CD4-positive, alpha-beta T cell (primary cell): ENCODE results near the gene CYP2J2. TPM values are rescaled to one million over a fixed set of nuclear protein-coding genes. Genes with fewer than 3 reads are reported as not detected.

Experiments used
- ATAC-seq: fragments of 200-7000 bp; cut with Tn5 transposase; one replicate; pipeline ENCODE4 v1.10.0; 2022; ENCODE audit warnings: mild to moderate bottlenecking; ENCODE audit not compliant: poor library complexity
- CTCF ChIA-PET: fragments of 350-600 bp; sonication (Branson Sonifier 250); formaldehyde crosslinking; loops from one replicate; lab custom pipeline; 2021; ENCODE audit warnings: antibody characterized with exemption, inconsistent platforms; lab: Charles Lee
- POLR2A ChIA-PET: fragments of 350-600 bp; sonication (Branson Sonifier 250); formaldehyde crosslinking; loops from one replicate; lab custom pipeline; 2021; ENCODE audit warnings: antibody characterized with exemption, inconsistent platforms; lab: Charles Lee
- DNase-seq, 14 experiments: peaks; one replicate each; pipeline ENCODE4 v3.0.0-alpha.2; 2013 to 2020; ENCODE audit warnings: mixed read lengths in 2 of 14
- H3K27ac ChIP-seq, 2 donors: one replicate each; pipeline versions ENCODE4 v1.5.1 to v1.7.0; 2013; ENCODE audit warnings: low read length in 2 of 2, low read depth in 1 of 2, mild to moderate bottlenecking in 1 of 2
- H3K27me3 ChIP-seq, 2 experiments: 1 replicate in 1 of 2; 2 replicates in 1 of 2; pipeline versions ENCODE4 v1.6.1 to v1.7.0; 2013; ENCODE audit warnings: low read length in 2 of 2, control low read depth in 1 of 2, mild to moderate bottlenecking in 1 of 2, moderate library complexity in 1 of 2; ENCODE audit not compliant: insufficient read depth in 2 of 2, control insufficient read depth in 1 of 2
- H3K36me3 ChIP-seq: one replicate; pipeline ENCODE4 v1.6.1; 2013; ENCODE audit warnings: low read length, control low read depth; ENCODE audit not compliant: insufficient read depth
- H3K4me1 ChIP-seq: one replicate; pipeline ENCODE4 v1.6.1; 2013; ENCODE audit warnings: low read length, control low read depth; ENCODE audit not compliant: insufficient read depth
- H3K4me3 ChIP-seq: one replicate; pipeline ENCODE4 v1.5.1; 2013; ENCODE audit warnings: mild to moderate bottlenecking, low read length, moderate library complexity
- H3K9me3 ChIP-seq, 2 experiments: 1 replicate in 1 of 2; 2 replicates in 1 of 2; pipeline versions ENCODE4 v1.6.1 to v1.7.0; 2013; ENCODE audit warnings: low read length in 2 of 2, mild to moderate bottlenecking in 2 of 2, control low read depth in 1 of 2, moderate library complexity in 1 of 2; ENCODE audit not compliant: control insufficient read depth in 1 of 2, insufficient read depth in 1 of 2
- H3K27ac Mint-ChIP-seq: one replicate; pipeline ENCODE4 v1.8.0; 2020; ENCODE audit warnings: mixed read lengths
- H3K27me3 Mint-ChIP-seq: one replicate; pipeline ENCODE4 v1.8.0; 2021; ENCODE audit warnings: mixed read lengths
- H3K36me3 Mint-ChIP-seq: one replicate; pipeline ENCODE4 v1.8.0; 2021; ENCODE audit warnings: low read depth, mixed read lengths
- H3K4me1 Mint-ChIP-seq: one replicate; pipeline ENCODE4 v1.8.0; 2021; ENCODE audit warnings: low read depth, mixed read lengths
- H3K4me3 Mint-ChIP-seq: one replicate; pipeline ENCODE4 v1.8.0; 2020; ENCODE audit warnings: mild to moderate bottlenecking, mixed read lengths
- H3K9me3 Mint-ChIP-seq: one replicate; pipeline ENCODE4 v1.8.0; 2020; ENCODE audit warnings: mixed read lengths
- intact Hi-C, 2 experiments: fragments of 100-400 bp; cut with DNase I in 1 of 2; cut with micrococcal nuclease in 1 of 2; formaldehyde crosslinking; loops; one replicate each; pipeline versions ENCODE4 v1.15.1 to v1.9.0; 2023 to 2025; cut with DNase I, micrococcal nuclease
- total RNA-seq, 174 experiments: library from RNA in 2 of 174; stranded (reverse) in 2 of 174; gene quantifications; one replicate each; pipeline ENCODE4 v1.2.3 and lab custom pipeline; 2021 to 2026
- TF ChIP-seq, protein P1 (sequence below): fragments of 200-600 bp; IDR thresholded peaks from one replicate; pipeline ENCODE4 v1.8.0; 2022; ENCODE audit warnings: antibody characterized with exemption, mild to moderate bottlenecking

CYP2J2 gene
- total RNA-seq, 2 experiments from 2014 or later, result 0.28 to 0.33 TPM

- no peak overlapping the region for H3K27ac Mint-ChIP-seq
- intact Hi-C loops, result loop anchor here in 1 of 2 experiments (1.0 kb wide), 1 partner anchor 67 kb away; no protein-coding TSS in a partner anchor
- H3K27ac ChIP-seq, result no peak overlapping the region
- peaks cover 29% of the 10 kb centered on the region for H3K36me3 Mint-ChIP-seq
- no peaks in the 10 kb centered on the region for H3K27me3 ChIP-seq
- no peak overlapping the region for H3K4me3 Mint-ChIP-seq
- no peak overlapping the region for H3K4me3 ChIP-seq
- no peaks in the 10 kb centered on the region for H3K4me1 ChIP-seq
- DNase-seq (no peak), ATAC-seq (no peak)
- H3K4me1 Mint-ChIP-seq, result no peaks in the 10 kb centered on the region
- POLR2A ChIA-PET, result no interaction called here
- H3K9me3 Mint-ChIP-seq, result peaks cover 4% of the 10 kb centered on the region
- no peaks in the 10 kb centered on the region for H3K36me3 ChIP-seq
- H3K9me3 ChIP-seq, result peaks cover 5 to 9% of the 10 kb centered on the region in 2 experiments
- H3K27me3 Mint-ChIP-seq, result no peaks in the 10 kb centered on the region
- TF ChIP-seq, protein P1, sequence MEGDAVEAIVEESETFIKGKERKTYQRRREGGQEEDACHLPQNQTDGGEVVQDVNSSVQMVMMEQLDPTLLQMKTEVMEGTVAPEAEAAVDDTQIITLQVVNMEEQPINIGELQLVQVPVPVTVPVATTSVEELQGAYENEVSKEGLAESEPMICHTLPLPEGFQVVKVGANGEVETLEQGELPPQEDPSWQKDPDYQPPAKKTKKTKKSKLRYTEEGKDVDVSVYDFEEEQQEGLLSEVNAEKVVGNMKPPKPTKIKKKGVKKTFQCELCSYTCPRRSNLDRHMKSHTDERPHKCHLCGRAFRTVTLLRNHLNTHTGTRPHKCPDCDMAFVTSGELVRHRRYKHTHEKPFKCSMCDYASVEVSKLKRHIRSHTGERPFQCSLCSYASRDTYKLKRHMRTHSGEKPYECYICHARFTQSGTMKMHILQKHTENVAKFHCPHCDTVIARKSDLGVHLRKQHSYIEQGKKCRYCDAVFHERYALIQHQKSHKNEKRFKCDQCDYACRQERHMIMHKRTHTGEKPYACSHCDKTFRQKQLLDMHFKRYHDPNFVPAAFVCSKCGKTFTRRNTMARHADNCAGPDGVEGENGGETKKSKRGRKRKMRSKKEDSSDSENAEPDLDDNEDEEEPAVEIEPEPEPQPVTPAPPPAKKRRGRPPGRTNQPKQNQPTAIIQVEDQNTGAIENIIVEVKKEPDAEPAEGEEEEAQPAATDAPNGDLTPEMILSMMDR, result no peak
- CTCF ChIA-PET, result interaction anchor here (2.5 kb wide), 1 partner anchor 67 kb away, joined by 10 read pairs; no protein-coding TSS in a partner anchor
Measured at GRCh38 chr1:59879996-59880505, 46.5 kb downstream of the CYP2J2 start.

- POLR2A ChIA-PET, result no interaction called here
- no peaks in the 10 kb centered on the region for H3K4me1 Mint-ChIP-seq
Measured at GRCh38 chr1:59879574-59879973, 47.0 kb downstream of the CYP2J2 start.

GRCh38 chr1:59878370-59878769, 48.2 kb downstream of the CYP2J2 start:
- Histone ChIP-seq H3K9me3 (peaks cover 5 to 9% of the 10 kb centered on the region in 2 experiments), H3K4me1 (no peaks in the 10 kb centered on the region), H3K27ac (no peak overlapping the region), H3K4me3 (no peak overlapping the region), H3K36me3 (no peaks in the 10 kb centered on the region), H3K27me3 (no peaks in the 10 kb centered on the region)
- no peak overlapping the region for H3K4me3 Mint-ChIP-seq
- POLR2A ChIA-PET, result interaction anchor here (0.7 kb wide), 1 partner anchor 69 kb away, joined by 4 read pairs; no protein-coding TSS in a partner anchor
- no peaks in the 10 kb centered on the region for H3K4me1 Mint-ChIP-seq
- DNase-seq, result no peak
- peaks cover 46% of the 10 kb centered on the region for H3K36me3 Mint-ChIP-seq
- TF ChIP-seq, protein P1, result no peak
- intact Hi-C loops, result no loop called here
- CTCF ChIA-PET, result interaction anchor here (2.5 kb wide), 1 partner anchor 69 kb away, joined by 10 read pairs; no protein-coding TSS in a partner anchor
- H3K27ac Mint-ChIP-seq, result no peak overlapping the region
- no peak for ATAC-seq
- peaks cover 4% of the 10 kb centered on the region for H3K9me3 Mint-ChIP-seq
- no peaks in the 10 kb centered on the region for H3K27me3 Mint-ChIP-seq

More at GRCh38 chr1:59879574-59879973, 47.0 kb downstream of the CYP2J2 start:
- intact Hi-C loops, result loop anchor here in 1 of 2 experiments (1.0 kb wide), 1 partner anchor 68 kb away; no protein-coding TSS in a partner anchor
- H3K4me3 ChIP-seq, result no peak overlapping the region
- H3K4me1 ChIP-seq, result no peaks in the 10 kb centered on the region
- H3K36me3 ChIP-seq, result no peaks in the 10 kb centered on the region
- DNase-seq (peak; percentile 10 to 71 (median 34)), ATAC-seq (no peak)
- H3K27ac ChIP-seq, result no peak overlapping the region
- H3K27me3 ChIP-seq, result no peaks in the 10 kb centered on the region
- Mint-ChIP-seq H3K9me3 (peaks cover 4% of the 10 kb centered on the region), H3K27ac (no peak overlapping the region), H3K36me3 (peaks cover 34% of the 10 kb centered on the region), H3K4me3 (no peak overlapping the region), H3K27me3 (no peaks in the 10 kb centered on the region)
- CTCF ChIA-PET, result interaction anchor here (2.5 kb wide), 1 partner anchor 68 kb away, joined by 10 read pairs; no protein-coding TSS in a partner anchor
- H3K9me3 ChIP-seq, result peaks cover 5 to 9% of the 10 kb centered on the region in 2 experiments
- TF ChIP-seq, protein P1, result peak; percentile 59
